ENCODE results near the gene TTC21B.

Gene TTC21B

GRCh38 chr2:165876712-165877111 is 76.9 kb downstream of the TTC21B start:
- H3K9me3 ChIP-seq (ENCODE audit: insufficient read depth, low read length), result no peaks in the 10 kb centered on the region
- no peak overlapping the region for H3K4me2 ChIP-seq (ENCODE audit: low read depth, low read length, poor library complexity, severe bottlenecking)
- no peak overlapping the region for H3K27ac ChIP-seq (ENCODE audit: low read depth, low read length)
- no peaks in the 10 kb centered on the region for H3K36me3 ChIP-seq (ENCODE audit: low read length)
- no peaks in the 10 kb centered on the region for H4K20me1 ChIP-seq (ENCODE audit: low read depth, low read length)
- H3K9me2 ChIP-seq (replicated peaks; ENCODE audit: insufficient read depth, low read length), result no peaks in the 10 kb centered on the region
- no peak overlapping the region for H2AFZ ChIP-seq (ENCODE audit: low read depth, low read length, severe bottlenecking)
- no peak overlapping the region for H3K4me3 ChIP-seq (ENCODE audit: insufficient read depth, low read length, poor library complexity, severe bottlenecking)
- H3K27me3 ChIP-seq (ENCODE audit: low read length), result no peaks in the 10 kb centered on the region
- H3F3A ChIP-seq (ENCODE audit: insufficient read depth), result no peaks in the 10 kb centered on the region
- H3K9ac ChIP-seq (ENCODE audit: low read length), result no peak overlapping the region
- no peaks in the 10 kb centered on the region for H3K79me2 ChIP-seq (ENCODE audit: insufficient read depth, low read length)
- TF ChIP-seq EZH2phosphoT487 (conservative IDR thresholded peaks at IDR 0.05; ENCODE audit: low read length) (no peak), CTCF (IDR thresholded peaks at IDR 0.05; ENCODE audit: insufficient read depth, low read length, poor library complexity, severe bottlenecking) (no peak)

GRCh38 chr2:165876269-165876668 is 77.3 kb downstream of the TTC21B start:
- no peak overlapping the region for H3K4me3 ChIP-seq (ENCODE audit: insufficient read depth, low read length, poor library complexity, severe bottlenecking)
- no peak overlapping the region for H3K27ac ChIP-seq (ENCODE audit: low read depth, low read length)
- H3K79me2 ChIP-seq (ENCODE audit: insufficient read depth, low read length), result no peaks in the 10 kb centered on the region
- TF ChIP-seq EZH2phosphoT487 (conservative IDR thresholded peaks at IDR 0.05; ENCODE audit: low read length) (no peak), CTCF (IDR thresholded peaks at IDR 0.05; ENCODE audit: insufficient read depth, low read length, poor library complexity, severe bottlenecking) (no peak)
- H3K9me2 ChIP-seq (replicated peaks; ENCODE audit: insufficient read depth, low read length), result no peaks in the 10 kb centered on the region
- no peaks in the 10 kb centered on the region for H3K27me3 ChIP-seq (ENCODE audit: low read length)
- no peaks in the 10 kb centered on the region for H3K9me3 ChIP-seq (ENCODE audit: insufficient read depth, low read length)
- H3K36me3 ChIP-seq (ENCODE audit: low read length), result no peaks in the 10 kb centered on the region
- H3K4me2 ChIP-seq (ENCODE audit: low read depth, low read length, poor library complexity, severe bottlenecking), result no peak overlapping the region
- H3F3A ChIP-seq (ENCODE audit: insufficient read depth), result no peaks in the 10 kb centered on the region
- H2AFZ ChIP-seq (ENCODE audit: low read depth, low read length, severe bottlenecking), result no peak overlapping the region
- H4K20me1 ChIP-seq (ENCODE audit: low read depth, low read length), result no peaks in the 10 kb centered on the region
- no peak overlapping the region for H3K9ac ChIP-seq (ENCODE audit: low read length)

GRCh38 chr2:165874445-165875039 is 79.0 kb downstream of the TTC21B start:
- Histone ChIP-seq H3K4me3 (ENCODE audit: insufficient read depth, low read length, poor library complexity, severe bottlenecking) (no peak overlapping the region), H2AFZ (ENCODE audit: low read depth, low read length, severe bottlenecking) (peak overlapping the region; percentile 90), H3K9me3 (ENCODE audit: insufficient read depth, low read length) (no peaks in the 10 kb centered on the region), H3K27me3 (ENCODE audit: low read length) (no peaks in the 10 kb centered on the region), H3K9me2 (replicated peaks; ENCODE audit: insufficient read depth, low read length) (no peaks in the 10 kb centered on the region), H3F3A (ENCODE audit: insufficient read depth) (no peaks in the 10 kb centered on the region), H4K20me1 (ENCODE audit: low read depth, low read length) (no peaks in the 10 kb centered on the region), H3K27ac (ENCODE audit: low read depth, low read length) (peak overlapping the region; percentile 47; the same call in 1 of the 2 replicates), H3K4me2 (ENCODE audit: low read depth, low read length, poor library complexity, severe bottlenecking) (peak overlapping the region; percentile 73), H3K36me3 (ENCODE audit: low read length) (no peaks in the 10 kb centered on the region), H3K9ac (ENCODE audit: low read length) (peak overlapping the region; percentile 39), H3K79me2 (ENCODE audit: insufficient read depth, low read length) (no peaks in the 10 kb centered on the region)
- TF ChIP-seq CTCF (IDR thresholded peaks at IDR 0.05; ENCODE audit: insufficient read depth, low read length, poor library complexity, severe bottlenecking) (peak; percentile 65), EZH2phosphoT487 (conservative IDR thresholded peaks at IDR 0.05; ENCODE audit: low read length) (no peak)
